Amniotic stem cell (primary cell): ENCODE data around the gene MLN.

Source experiments
- DNase-seq: peaks from one replicate; lab custom pipeline; 2025; lab: John Stamatoyannopoulos, UW

Gene MLN, protein sequence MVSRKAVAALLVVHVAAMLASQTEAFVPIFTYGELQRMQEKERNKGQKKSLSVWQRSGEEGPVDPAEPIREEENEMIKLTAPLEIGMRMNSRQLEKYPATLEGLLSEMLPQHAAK

DNA sequence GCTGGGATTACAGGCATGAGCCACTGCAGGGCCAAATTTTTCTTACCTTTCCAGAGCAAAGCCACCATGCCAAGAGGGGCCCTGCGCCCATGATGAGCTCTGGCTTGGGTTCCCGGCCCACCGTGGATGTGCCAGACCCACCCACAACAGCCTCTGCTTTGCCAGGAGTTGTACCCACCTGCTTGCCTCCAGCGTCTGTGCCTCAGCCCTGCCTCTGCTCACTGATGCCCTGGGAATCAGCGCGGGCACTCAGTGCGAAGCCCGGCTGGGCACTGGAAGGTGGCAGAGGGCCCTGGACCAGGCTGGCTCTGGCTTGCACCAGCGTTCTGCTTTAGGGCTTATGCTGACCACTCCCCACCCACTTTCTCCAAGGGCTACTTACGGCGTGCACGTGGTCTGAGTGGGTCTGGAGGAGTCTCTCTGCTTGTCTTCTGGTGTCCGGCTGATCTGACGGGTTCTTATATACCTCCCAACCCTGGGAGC lies at the start of gene MLN:
Gene MLN, minus strand, starts transcription at position 433 of the 483 bp plus-strand sequence. CDS start 2,840 bp downstream, outside the sequence.
- no peak for DNase-seq

DNA sequence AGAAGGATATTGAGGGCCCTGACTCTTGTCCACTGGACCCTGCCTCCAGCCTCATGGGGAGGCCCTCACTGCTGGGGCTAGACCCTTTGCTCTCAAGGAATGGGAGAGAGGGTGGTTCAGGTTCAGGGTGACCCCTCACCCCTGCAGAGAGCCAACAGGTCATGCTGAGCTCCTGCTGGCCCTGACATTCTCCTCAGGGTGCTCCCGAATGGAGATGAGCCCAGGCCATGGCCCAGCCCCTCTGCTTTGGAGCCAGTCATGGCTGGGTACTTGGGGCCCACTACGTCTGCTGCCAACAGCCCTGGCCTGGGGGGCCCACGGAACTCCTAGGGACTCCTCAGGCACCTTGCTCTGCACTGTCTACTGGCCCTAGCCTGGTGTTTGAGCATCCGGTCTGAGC lies 49.2 kb upstream of the MLN start:
- DNase-seq: no peak

DNA sequence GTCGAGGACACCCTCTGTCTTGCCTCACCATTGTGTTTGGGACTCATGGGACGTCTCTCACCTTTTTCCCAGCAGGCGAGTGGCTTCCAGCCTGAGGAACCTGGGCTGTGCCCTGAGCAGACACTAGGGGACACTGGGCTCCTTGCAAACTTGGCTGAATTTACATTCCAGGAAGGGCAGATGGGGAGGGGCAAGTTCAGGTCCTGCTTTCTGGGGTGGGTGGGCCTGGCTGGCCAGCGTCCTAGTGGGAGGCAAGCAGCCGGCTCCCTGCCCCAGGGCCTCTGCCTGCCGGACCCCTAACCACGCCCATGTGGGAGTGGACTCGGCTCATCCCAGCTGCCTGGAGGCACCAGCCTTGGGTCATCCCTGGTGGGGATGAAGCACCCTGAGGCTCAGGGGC lies 48.2 kb upstream of the MLN start:
- DNase-seq: no peak

GRCh38 chr6:33850869-33851541 lies 47.2 kb upstream of the MLN start:
- DNase-seq: no peak

- DNase-seq: no peak
Measured at GRCh38 chr6:33850296-33850695, 46.5 kb upstream of the MLN start.

DNA sequence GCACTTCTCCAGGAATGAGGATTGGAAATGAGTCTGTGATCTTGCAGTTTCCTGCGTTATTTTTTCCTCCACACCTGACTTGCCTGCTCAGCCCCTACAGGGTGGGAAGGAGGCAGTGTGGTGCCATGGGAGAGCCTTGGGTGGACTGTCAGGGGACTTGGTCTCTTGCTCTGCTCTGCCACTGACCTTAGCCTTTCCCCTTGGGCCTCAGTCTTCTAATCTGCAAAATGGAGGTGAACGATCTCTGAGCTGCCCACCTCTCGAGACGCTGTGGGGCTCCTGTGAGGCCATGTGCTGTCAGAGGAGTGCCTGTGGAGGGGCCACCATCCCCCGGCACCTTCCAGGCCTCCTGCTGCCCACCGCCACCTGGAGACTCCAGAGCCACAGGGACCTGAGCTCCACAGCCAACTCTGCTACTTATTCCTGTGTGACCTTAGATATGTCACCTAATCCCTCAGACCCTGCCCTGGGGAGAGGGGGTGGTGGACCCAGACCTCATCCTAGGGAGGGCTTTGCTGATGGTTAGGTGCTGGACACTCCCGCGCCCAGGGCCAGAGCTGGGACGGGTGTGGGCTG lies 45.8 kb upstream of the MLN start:
- DNase-seq: no peak

- DNase-seq: no peak
Measured at GRCh38 chr6:33848484-33848883, 44.7 kb upstream of the MLN start.

DNA sequence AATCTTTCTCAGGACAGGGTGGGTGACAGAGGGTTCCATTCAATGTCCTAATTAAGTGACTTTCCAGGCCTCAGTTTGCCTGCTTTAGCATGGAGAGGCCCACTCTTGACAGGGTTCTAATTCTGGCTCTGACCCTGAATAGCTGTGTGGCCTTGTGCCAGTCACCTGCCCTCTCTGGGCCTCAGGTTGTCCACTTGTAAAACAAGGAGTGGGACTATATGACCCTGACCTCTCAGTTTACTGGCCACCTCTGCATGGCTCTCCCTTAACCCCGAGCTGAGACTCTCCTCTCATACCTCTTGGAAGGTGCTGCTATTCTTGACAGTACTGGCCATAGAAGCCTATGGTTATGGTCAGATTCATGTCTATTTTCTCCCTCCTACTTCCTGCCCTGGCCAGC lies 44.1 kb upstream of the MLN start:
- no peak for DNase-seq

DNA sequence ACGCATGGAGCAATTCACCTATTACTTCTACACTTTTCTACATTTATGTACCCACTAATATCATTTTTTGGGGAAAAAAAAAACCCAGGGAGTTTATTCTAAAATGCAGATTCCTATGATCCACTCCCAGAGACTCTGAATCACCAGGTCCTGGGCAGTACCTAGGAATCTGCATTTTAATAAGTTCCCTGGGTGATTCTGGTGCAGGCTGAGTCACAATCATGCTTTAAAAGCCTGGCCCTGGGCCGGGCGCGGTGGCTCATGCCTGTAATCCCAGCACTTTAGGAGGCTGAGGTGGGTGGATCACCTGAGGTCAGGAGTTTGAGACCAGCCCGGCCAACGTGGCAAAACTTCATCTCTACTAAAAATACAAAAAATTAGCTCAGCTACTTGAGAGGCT lies 43.3 kb upstream of the MLN start:
- DNase-seq: no peak

GRCh38 chr6:33846226-33846625 lies 42.4 kb upstream of the MLN start:
- no peak for DNase-seq

DNA sequence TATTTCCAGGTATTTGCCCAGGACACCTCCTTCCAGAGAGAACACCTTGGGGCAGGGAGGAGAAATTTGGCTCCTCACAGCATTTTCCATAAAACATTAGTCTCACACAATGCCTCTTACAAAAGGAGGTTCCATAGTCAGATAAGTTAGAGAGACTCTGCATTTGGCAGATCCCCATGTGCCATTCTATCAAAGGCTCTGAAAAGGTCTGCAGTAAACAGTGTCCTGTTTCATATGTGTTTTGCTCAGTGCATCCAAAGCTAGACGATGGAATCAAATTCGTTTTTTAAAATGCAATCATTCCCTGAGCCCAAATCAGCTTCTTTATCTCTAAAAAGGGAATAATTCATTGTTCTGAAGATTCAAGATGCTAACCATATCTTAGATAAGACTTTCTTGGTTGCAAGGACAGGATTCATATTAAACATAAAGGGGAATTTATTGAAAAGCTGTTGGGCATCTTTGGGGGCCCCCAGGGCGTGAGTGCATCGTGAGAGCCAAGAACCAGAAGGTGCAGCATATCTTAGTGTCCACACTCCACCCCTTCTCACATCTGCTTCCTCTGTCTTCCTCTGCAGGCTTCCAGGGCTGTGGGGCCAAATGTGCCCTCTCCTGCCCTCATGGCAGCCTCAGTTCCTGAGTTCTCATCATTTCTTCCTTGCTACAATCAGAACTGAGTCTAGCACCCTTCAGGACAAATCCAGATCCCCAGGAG lies 41.4 kb upstream of the MLN start:
- no peak for DNase-seq

- no peak for DNase-seq
Measured at GRCh38 chr6:33843131-33844121, 39.6 kb upstream of the MLN start.

DNA sequence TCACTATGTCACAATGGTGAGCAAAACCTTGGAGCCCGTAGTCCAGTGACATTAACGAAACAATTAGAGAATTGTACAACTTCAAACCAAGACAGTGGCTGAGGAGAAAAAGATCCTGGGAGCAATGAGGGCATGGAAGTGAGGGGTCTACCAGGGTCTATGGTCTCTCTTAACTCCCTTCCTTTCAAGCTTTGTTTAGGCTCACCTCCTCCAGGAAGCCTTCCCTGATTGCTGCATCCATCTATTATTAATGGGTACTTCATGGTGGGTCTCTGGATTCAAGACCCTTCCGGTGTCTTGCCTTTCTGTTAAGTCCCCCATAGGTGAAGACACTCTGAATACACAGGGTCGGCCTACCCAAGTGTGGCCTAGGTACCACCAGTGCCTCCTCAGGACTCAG lies 38.1 kb upstream of the MLN start:
- DNase-seq: no peak

- no peak for DNase-seq
Measured at GRCh38 chr6:33841070-33841469, 37.3 kb upstream of the MLN start.

- DNase-seq: peak; percentile 96
Measured at GRCh38 chr6:33840048-33840926, 36.5 kb upstream of the MLN start.

DNA sequence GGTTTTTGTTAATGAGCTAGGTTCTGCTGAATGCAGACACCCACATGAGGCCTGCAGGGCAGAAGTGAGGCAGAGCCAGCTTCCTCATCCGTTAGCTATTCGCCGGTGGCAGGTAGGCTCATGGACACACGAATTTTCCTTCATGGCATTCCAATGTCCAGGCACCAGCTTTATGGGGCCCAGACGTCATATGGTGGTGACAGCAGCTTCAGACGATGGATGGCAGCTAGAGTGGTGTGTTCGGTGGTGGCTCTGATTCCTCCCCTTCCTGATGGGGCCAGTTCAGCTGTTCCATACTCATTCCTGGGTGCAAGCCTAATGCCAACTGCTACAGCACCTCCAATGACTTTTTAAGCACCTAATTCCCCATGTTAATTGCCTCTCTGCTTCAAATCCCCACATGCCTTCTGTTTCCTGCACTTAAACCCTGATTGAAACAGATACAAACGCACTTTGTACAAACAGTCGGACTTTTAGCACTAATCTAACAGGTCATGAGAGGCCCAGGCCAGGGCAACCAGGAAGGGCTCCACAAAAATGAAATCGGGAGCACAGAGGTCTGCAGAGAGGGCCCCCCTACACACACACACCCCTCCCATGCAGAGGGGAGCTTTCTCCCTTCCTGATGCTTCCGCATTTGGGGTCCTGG lies 35.7 kb upstream of the MLN start:
- DNase-seq: no peak

DNA sequence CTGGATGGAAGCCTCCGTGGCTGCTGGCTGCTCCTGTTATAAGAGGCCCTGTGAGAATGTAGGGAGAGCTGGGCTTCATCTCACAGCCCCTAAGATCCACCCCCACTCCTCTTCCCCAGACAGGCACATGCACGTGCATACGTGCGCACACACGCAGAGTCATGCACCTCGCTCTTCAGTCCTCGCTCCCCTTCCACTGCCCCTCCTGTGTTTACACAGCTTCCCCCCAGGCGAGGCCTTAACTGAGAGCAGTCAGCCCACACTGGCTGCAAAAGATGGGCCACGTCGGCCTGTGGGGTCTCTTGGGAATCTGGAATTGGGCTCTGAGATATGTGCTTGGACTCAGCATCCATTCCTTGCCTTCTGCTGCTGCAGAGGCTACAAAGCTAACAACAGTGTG lies 35.2 kb upstream of the MLN start:
- DNase-seq: no peak

- no peak for DNase-seq
Measured at GRCh38 chr6:33837971-33838665, 34.3 kb upstream of the MLN start.

DNA sequence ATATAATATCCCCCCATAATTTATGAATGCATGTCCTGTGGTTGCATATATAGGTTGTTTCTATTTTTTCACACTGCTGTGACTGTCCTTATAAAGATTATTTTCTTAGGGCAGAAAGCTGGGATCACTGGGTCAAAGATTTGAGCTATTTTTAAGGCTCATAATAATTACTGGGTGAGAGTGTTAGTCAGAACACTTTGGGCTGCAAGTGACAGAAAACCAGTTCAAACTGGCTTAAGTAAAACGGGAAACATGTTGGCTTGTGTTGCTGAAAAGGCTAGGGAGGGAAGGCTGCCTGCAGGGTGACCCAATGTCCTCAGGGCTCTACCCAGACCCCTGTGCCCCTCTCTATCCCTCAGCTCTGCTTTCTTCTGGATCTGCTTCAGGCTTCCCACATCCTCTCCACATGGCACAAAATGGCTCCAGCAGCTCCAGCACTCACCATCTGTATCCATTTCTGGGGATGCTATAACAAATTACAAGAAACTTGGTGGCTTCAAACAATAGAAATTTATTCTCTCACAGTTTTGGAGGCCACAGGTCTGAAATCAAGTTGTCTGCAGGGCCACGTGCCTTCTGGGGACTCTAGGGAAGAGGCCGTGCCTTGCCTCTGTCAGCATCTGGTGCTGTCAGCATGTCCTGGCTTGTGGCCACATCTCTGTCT lies 33.1 kb upstream of the MLN start:
- DNase-seq: no peak
